DND-41 (cell line): ENCODE data around the gene SEC11C.

Experiments
- EZH2 ChIP-seq: IDR thresholded peaks from 3 replicates; pipeline ENCODE4 v1.6.1; 2012; ENCODE audit warnings: borderline replicate concordance, low read depth, mild to moderate bottlenecking, moderate library complexity, low read length, inconsistent platforms; ENCODE audit not compliant: severe bottlenecking
- TF ChIP-seq, protein P1 (sequence below): IDR thresholded peaks from 2 replicates; pipeline ENCODE4 v1.5.1; 2012; ENCODE audit warnings: borderline replicate concordance, low read length, moderate library complexity, mild to moderate bottlenecking; ENCODE audit not compliant: poor library complexity, severe bottlenecking; ENCODE audit errors: extremely low read depth

DNA sequence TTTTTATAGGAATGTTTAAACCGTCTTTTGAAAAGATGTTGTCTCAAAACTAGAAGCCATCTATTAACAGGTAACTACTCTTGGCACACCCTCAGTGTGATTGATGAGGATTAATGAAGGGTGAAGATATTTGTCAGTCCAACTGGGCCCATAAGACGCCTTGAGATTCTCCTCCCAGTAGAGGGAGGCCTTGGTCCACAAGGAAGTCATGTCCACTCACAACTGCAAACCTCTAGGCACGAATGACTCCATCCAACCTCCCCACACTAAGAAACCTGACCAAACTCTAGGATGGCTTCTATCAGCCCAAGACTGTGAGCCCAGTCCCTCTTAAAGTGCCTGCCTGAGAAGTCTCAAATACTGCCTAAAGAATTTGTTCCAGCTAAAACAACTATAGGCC lies 61.1 kb downstream of the SEC11C start:
- TF ChIP-seq, protein P1, sequence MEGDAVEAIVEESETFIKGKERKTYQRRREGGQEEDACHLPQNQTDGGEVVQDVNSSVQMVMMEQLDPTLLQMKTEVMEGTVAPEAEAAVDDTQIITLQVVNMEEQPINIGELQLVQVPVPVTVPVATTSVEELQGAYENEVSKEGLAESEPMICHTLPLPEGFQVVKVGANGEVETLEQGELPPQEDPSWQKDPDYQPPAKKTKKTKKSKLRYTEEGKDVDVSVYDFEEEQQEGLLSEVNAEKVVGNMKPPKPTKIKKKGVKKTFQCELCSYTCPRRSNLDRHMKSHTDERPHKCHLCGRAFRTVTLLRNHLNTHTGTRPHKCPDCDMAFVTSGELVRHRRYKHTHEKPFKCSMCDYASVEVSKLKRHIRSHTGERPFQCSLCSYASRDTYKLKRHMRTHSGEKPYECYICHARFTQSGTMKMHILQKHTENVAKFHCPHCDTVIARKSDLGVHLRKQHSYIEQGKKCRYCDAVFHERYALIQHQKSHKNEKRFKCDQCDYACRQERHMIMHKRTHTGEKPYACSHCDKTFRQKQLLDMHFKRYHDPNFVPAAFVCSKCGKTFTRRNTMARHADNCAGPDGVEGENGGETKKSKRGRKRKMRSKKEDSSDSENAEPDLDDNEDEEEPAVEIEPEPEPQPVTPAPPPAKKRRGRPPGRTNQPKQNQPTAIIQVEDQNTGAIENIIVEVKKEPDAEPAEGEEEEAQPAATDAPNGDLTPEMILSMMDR: no peak
- no peak for TF ChIP-seq EZH2
